K562 (cell line): ENCODE results near the gene AAR2. TPM values are rescaled to one million over a fixed set of nuclear protein-coding genes. Genes with fewer than 3 reads are reported as not detected.

Source experiments
- ATAC-seq: fragments of 200-7000 bp; cut with Tn5 transposase; 3 replicates; pipeline ENCODE4 v1.9.1; 2020; ENCODE audit warnings: moderate library complexity
- BruUV-seq: library from RNA; stranded (reverse); fragments of 400-500 nt; replicated peaks from 2 replicates; lab custom pipeline; 2021; lab: Mats Ljungman, UMichigan
- CTCF ChIA-PET: fragments of 300-600 bp; formaldehyde crosslinking; extraction: SDS; loops from one replicate; lab custom pipeline; 2021; ENCODE audit warnings: low intra/inter-chr PET ratio; lab: Yijun Ruan, JAX
- POLR2A ChIA-PET: fragments of 300-600, 350-650 bp; sonication (Branson Sonifier 250); formaldehyde crosslinking; extraction: SDS; loops from one replicate; lab custom pipeline; 2021; ENCODE audit warnings: antibody characterized with exemption, inconsistent platforms; lab: Yijun Ruan, JAX
- DNase-seq, 4 experiments: peaks; one replicate each; pipeline versions ENCODE4 v3.0.0 to v3.0.0-alpha.2; 2011 to 2018; ENCODE audit warnings: low spot score in 3 of 4, mixed read lengths in 3 of 4; ENCODE audit errors: extremely low read depth in 1 of 4
- FAIRE-seq: peaks from 2 replicates; lab custom pipeline; 2011; peaks lifted over from hg19 to GRCh38; lab: Jason Lieb, UNC
- H2AFZ ChIP-seq: 2 replicates; pipeline ENCODE4 v1.6.0; 2011; ENCODE audit warnings: low read depth, low read length, control low read depth, inconsistent platforms
- H3K27ac ChIP-seq: fragments of 200-600 bp; 3 replicates; pipeline ENCODE4 v1.8.0; 2011; ENCODE audit warnings: low read depth, mild to moderate bottlenecking, control low read depth, inconsistent platforms, low read length, moderate library complexity, mixed read lengths; ENCODE audit errors: extremely low read depth
- H3K27me3 ChIP-seq, 2 experiments: fragments of 300-600 bp in 1 of 2; 2 replicates in 1 of 2; 3 replicates in 1 of 2; pipeline versions ENCODE4 v1.6.0 to v1.8.0; 2011; ENCODE audit warnings: inconsistent platforms in 2 of 2, low read length in 2 of 2, mild to moderate bottlenecking in 1 of 2, mixed read lengths in 1 of 2, moderate library complexity in 1 of 2; ENCODE audit not compliant: control insufficient read depth in 2 of 2, insufficient read depth in 2 of 2
- H3K36me3 ChIP-seq: fragments of 300-600 bp; 3 replicates; pipeline ENCODE4 v1.8.0; 2011; ENCODE audit warnings: mild to moderate bottlenecking, low read length, inconsistent platforms; ENCODE audit not compliant: control insufficient read depth, insufficient read depth
- H3K4me1 ChIP-seq, 2 experiments: fragments of 200-600 bp in 1 of 2; replicated peaks in 1 of 2; 2 replicates in 1 of 2; 3 replicates in 1 of 2; pipeline versions ENCODE4 v1.5.1 to v1.8.0; 2011; ENCODE audit warnings: inconsistent platforms in 2 of 2, low read length in 2 of 2, mild to moderate bottlenecking in 1 of 2, mixed read lengths in 1 of 2, moderate library complexity in 1 of 2; ENCODE audit not compliant: control insufficient read depth in 2 of 2, insufficient read depth in 2 of 2
- H3K4me2 ChIP-seq: 2 replicates; pipeline ENCODE4 v1.6.1; 2011; ENCODE audit warnings: low read length, control low read depth, inconsistent platforms, mixed read lengths; ENCODE audit not compliant: insufficient read depth
- H3K4me3 ChIP-seq: fragments of 200-600 bp; sonication (generic), shearing (Covaris generic); 2 replicates; pipeline ENCODE4 v1.5.1; 2016; ENCODE audit warnings: control low read depth, inconsistent platforms
- H3K79me2 ChIP-seq: fragments of 200-600 bp; 3 replicates; pipeline ENCODE4 v1.8.0; 2011; ENCODE audit warnings: low read length, inconsistent platforms; ENCODE audit not compliant: control insufficient read depth, insufficient read depth
- H3K9ac ChIP-seq, 2 experiments: 2 replicates each; pipeline versions ENCODE4 v1.6.0 to v1.6.1; 2011; ENCODE audit warnings: low read depth in 2 of 2, low read length in 2 of 2, control low read depth in 1 of 2, inconsistent platforms in 1 of 2, mild to moderate bottlenecking in 1 of 2, mixed read lengths in 1 of 2; ENCODE audit not compliant: insufficient read depth in 1 of 2
- H3K9me1 ChIP-seq: one replicate; pipeline ENCODE4 v1.6.0; 2011; ENCODE audit warnings: inconsistent platforms, mild to moderate bottlenecking, low read length, moderate library complexity; ENCODE audit not compliant: control insufficient read depth, insufficient read depth
- H3K9me3 ChIP-seq: replicated peaks from 2 replicates; pipeline ENCODE4 v1.5.1; 2011; ENCODE audit warnings: low read depth, low read length, inconsistent platforms; ENCODE audit not compliant: control insufficient read depth, insufficient read depth
- H4K20me1 ChIP-seq: replicated peaks from 2 replicates; pipeline ENCODE4 v1.6.1; 2011; ENCODE audit warnings: low read length, inconsistent platforms, mixed read lengths; ENCODE audit not compliant: control insufficient read depth, insufficient read depth
- BCL6 ChIP-seq: fragments of 250-450 bp; sonication (Bioruptor Pico); IDR thresholded peaks from 2 replicates; pipeline ENCODE4 v1.4.0; 2020
- C11orf30 ChIP-seq: fragments of 450-650 bp; IDR thresholded peaks from 2 replicates; pipeline ENCODE4 v1.6.1; 2016; ENCODE audit warnings: low read depth, mild to moderate bottlenecking
- CBFB ChIP-seq: sonication (generic); formaldehyde crosslinking; IDR thresholded peaks from 2 replicates; pipeline ENCODE4 v1.4.0; 2020; ENCODE audit warnings: mild to moderate bottlenecking, missing genetic modification reagents
- CHD4 ChIP-seq: fragments of 200-600 bp; sonication (generic); IDR thresholded peaks from 3 replicates; pipeline ENCODE4 v1.6.1; 2012; ENCODE audit warnings: low read depth, mild to moderate bottlenecking, mixed read lengths, low read length, inconsistent platforms; ENCODE audit not compliant: insufficient read depth, insufficient replicate concordance, poor library complexity, severe bottlenecking
- GTF2E2 ChIP-seq: fragments of 200-800 bp; sonication (Bioruptor generic); IDR thresholded peaks from 2 replicates; pipeline ENCODE4 v1.6.1; 2016; ENCODE audit warnings: missing genetic modification characterization, missing compliant biosample characterization
- RAD51 ChIP-seq: fragments of 450-650 bp; IDR thresholded peaks from 2 replicates; pipeline ENCODE4 v1.7.1; 2016; ENCODE audit warnings: low read depth, mild to moderate bottlenecking, borderline replicate concordance
- YBX1 ChIP-seq: fragments of 450-650 bp; IDR thresholded peaks from 2 replicates; pipeline ENCODE4 v1.7.1; 2016; ENCODE audit warnings: mild to moderate bottlenecking
- ZNF143 ChIP-seq: sonication (generic); formaldehyde crosslinking; IDR thresholded peaks from 2 replicates; pipeline ENCODE4 v1.9.0; 2022; ENCODE audit warnings: mild to moderate bottlenecking, missing genetic modification reagents
- ZNF695 ChIP-seq: fragments of 450-650 bp; formaldehyde crosslinking; IDR thresholded peaks from 2 replicates; pipeline ENCODE4 v1.4.0; 2020; ENCODE audit warnings: mild to moderate bottlenecking, moderate library complexity
- ZNF785 ChIP-seq: fragments of 250-450 bp; sonication (Bioruptor Pico); IDR thresholded peaks from 2 replicates; pipeline ENCODE4 v1.4.0; 2020; ENCODE audit warnings: mild to moderate bottlenecking
- WGBS: fragments of 100-300 bp; shearing (Covaris generic); methylation state at CpG from one replicate; pipeline ENCODE4 v1.1.6; 2016; ENCODE audit warnings: low coverage, mixed read lengths; ENCODE audit not compliant: insufficient coverage; ENCODE audit errors: missing lambda C conversion rate; 5-methylcytosine and 5-hydroxymethylcytosine counted together
- in situ Hi-C: fragments of 300-500 bp; cut with MboI; formaldehyde crosslinking; loops from 4 replicates; pipeline ENCODE4 v1.15.0; 2018; ENCODE audit warnings: inconsistent platforms, mixed read lengths
- intact Hi-C: fragments of 100-400 bp; cut with micrococcal nuclease; formaldehyde crosslinking; loops from 2 replicates; pipeline ENCODE4 v1.14.2; 2022
- polyA plus RNA-seq, 8 experiments: library from polyadenylated mRNA; depleted of rRNA in 4 of 8; stranded (reverse) in 5 of 8; unstranded in 3 of 8; fragments of >200 nt; fragmentation: Nextera tagmentation in 2 of 8; fragmentation: Illumina TruSeq in 1 of 8; extraction: Ambion mirVana in 2 of 8; extraction: Trizol in 1 of 8; gene quantifications; 2 replicates each; pipeline versions ENCODE4 v1.2.1 to v1.2.3, GENCODE V29; 2011 to 2014; ENCODE audit warnings: inconsistent platforms in 1 of 8, missing spikeins in 1 of 8
- total RNA-seq, 7 experiments: library from RNA; depleted of rRNA in 6 of 7; stranded (reverse); fragments of >200 nt in 6 of 7; fragmentation: Illumina TruSeq in 2 of 7; extraction: Trizol in 2 of 7; gene quantifications; 2 replicates each; pipeline versions ENCODE4 v1.2.1 to v1.2.3, GENCODE V29; 2011 to 2021; ENCODE audit warnings: low replicate concordance in 1 of 7
- TF ChIP-seq, protein P1 (sequence below), 2 experiments: IDR thresholded peaks; 2 replicates each; pipeline ENCODE4 v1.6.1; 2011; ENCODE audit warnings: borderline replicate concordance in 1 of 2, control low read depth in 1 of 2, low read depth in 1 of 2, low read length in 1 of 2, mild to moderate bottlenecking in 1 of 2, mixed read lengths in 1 of 2, moderate library complexity in 1 of 2; ENCODE audit not compliant: insufficient read depth in 1 of 2, insufficient read length in 1 of 2, poor library complexity in 1 of 2, severe bottlenecking in 1 of 2; ENCODE audit errors: extremely low read depth in 1 of 2
- TF ChIP-seq, protein P2 (sequence below): fragments of 450-650 bp; formaldehyde crosslinking; IDR thresholded peaks from 2 replicates; pipeline ENCODE4 v1.4.0; 2022; ENCODE audit warnings: missing genetic modification characterization

AAR2 gene
- total and polyA plus RNA-seq, 9 of the 15 experiments (the other 6 are each of a cell fraction or from before 2014, with no cell fraction given), result 6.5 to 36.2 (median 24.7) TPM

DNA sequence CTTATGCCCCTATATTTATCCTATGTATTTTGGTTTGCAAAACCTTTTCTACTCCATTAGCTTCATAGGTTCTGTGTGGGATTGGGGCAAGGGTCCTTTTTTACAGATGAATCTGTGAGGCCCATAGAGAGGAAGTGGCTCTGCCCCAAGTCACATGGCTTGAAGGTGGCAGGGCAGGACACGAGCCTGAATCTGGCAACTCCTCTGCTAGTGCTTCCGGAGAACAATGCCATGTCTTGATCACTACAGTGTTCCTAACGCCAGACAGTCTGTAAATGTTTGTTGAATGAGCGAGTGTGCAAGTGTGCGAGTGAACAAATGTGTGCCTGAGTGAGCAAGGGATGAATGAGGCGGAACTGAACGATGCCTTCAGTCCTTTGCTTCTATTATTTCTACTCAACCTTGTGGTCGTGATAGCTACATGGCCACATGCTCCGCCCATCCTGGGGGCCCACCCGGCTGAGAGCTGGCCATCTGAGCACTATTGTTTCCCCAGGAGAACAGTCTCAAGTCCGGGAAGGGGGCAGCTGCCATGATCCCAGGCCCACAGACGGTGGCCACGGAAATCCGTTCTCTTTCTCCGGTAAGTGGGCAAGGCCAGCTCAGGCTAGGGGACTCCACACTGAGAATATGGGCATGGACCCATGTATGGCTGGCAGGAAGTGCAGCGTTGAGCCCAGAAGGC, 17.8 kb upstream of the AAR2 start:
- ATAC-seq (no peak), FAIRE-seq (no peak), DNase-seq (no peak)
- no peaks in the 10 kb centered on the region for H3K4me1 ChIP-seq
- no peak overlapping the region for H2AFZ ChIP-seq
- H3K27ac ChIP-seq, result no peak overlapping the region
- 6% methylated on average over 16 of the region's 16 CpGs for WGBS
- H3K9me1 ChIP-seq, result no peaks in the 10 kb centered on the region
- no peaks in the 10 kb centered on the region for H3K79me2 ChIP-seq
- no TSS peak for BruUV-seq
- POLR2A ChIA-PET, result interaction anchor here (1.0 to 1.1 kb wide), 2 partner anchors 9 to 22 kb away, joined by 3 to 4 read pairs; no protein-coding TSS in a partner anchor
- no peak overlapping the region for H3K4me2 ChIP-seq
- H3K9ac ChIP-seq, result no peak overlapping the region
- TF ChIP-seq C11orf30, result no peak
- CTCF ChIA-PET, result no interaction called here
- no peaks in the 10 kb centered on the region for H3K9me3 ChIP-seq
- H3K27me3 ChIP-seq, result peaks cover 23 to 51% of the 10 kb centered on the region in 2 experiments; a peak in 4 of 5 replicates
- H4K20me1 ChIP-seq, result peaks cover 11% of the 10 kb centered on the region
- H3K4me3 ChIP-seq, result no peak overlapping the region
- intact Hi-C loops, result no loop called here
- in situ Hi-C loops, result loop anchor here (25.0 kb wide), 1 partner anchor 219 kb away; no protein-coding TSS in a partner anchor
- H3K36me3 ChIP-seq, result no peaks in the 10 kb centered on the region

DNA sequence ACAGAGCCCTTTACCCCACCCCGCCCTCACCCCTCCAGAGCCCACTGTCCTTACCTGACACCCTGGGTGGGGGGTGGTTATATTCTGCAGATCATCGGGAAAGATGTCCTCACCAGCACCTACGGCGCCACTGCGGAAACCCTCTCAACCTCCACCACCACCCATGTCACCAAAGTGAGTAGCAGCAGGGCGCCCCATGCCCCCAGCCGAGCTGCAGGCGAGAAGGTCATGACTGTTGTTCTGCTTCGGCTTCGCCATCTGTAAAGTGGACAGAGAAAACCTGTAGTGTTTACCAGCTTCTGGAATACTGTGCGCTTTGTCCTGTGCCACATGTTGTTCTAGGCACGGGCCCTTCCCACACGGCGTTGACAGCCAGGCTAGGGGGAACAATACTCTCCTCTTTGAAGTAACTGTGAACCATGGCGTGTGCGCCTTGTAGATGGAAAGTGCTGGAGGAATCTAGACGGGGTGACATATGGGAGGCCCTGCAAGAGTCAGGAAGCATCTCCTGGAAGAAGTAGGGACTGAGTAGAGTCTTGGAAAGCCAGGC, 16.5 kb upstream of the AAR2 start:
- no peak overlapping the region for H3K4me2 ChIP-seq
- in situ Hi-C loops (loop anchor here (25.0 kb wide), 1 partner anchor 218 kb away; no protein-coding TSS in a partner anchor), intact Hi-C loops (no loop called here)
- H2AFZ ChIP-seq, result no peak overlapping the region
- H3K4me3 ChIP-seq, result no peak overlapping the region
- no peak overlapping the region for H3K27ac ChIP-seq
- H3K36me3 ChIP-seq, result no peaks in the 10 kb centered on the region
- POLR2A ChIA-PET, result interaction anchor here (0.7 to 1.1 kb wide), 2 partner anchors 10 to 12 kb away, joined by 3 to 4 read pairs; no protein-coding TSS in a partner anchor
- H3K9ac ChIP-seq, result no peak overlapping the region
- peaks cover 23 to 51% of the 10 kb centered on the region in 2 experiments; a peak in 4 of 5 replicates for H3K27me3 ChIP-seq
- FAIRE-seq (no peak), DNase-seq (no peak), ATAC-seq (no peak)
- H4K20me1 ChIP-seq, result peaks cover 8% of the 10 kb centered on the region
- CTCF ChIA-PET, result no interaction called here
- no peaks in the 10 kb centered on the region for H3K9me3 ChIP-seq
- H3K79me2 ChIP-seq, result no peaks in the 10 kb centered on the region
- no peaks in the 10 kb centered on the region for H3K9me1 ChIP-seq
- BruUV-seq, result no TSS peak
- no peaks in the 10 kb centered on the region for H3K4me1 ChIP-seq
- WGBS, result 13% methylated on average over 17 of the region's 17 CpGs
- TF ChIP-seq, protein P1, sequence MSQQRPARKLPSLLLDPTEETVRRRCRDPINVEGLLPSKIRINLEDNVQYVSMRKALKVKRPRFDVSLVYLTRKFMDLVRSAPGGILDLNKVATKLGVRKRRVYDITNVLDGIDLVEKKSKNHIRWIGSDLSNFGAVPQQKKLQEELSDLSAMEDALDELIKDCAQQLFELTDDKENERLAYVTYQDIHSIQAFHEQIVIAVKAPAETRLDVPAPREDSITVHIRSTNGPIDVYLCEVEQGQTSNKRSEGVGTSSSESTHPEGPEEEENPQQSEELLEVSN (IDR thresholded peaks at IDR 0.05; ENCODE audit: borderline replicate concordance in 1 of 2, extremely low read depth in 1 of 2, insufficient read depth in 1 of 2, insufficient read length in 1 of 2, low read depth in 1 of 2, low read length in 1 of 2, poor library complexity in 1 of 2, severe bottlenecking in 1 of 2), result no peak
- TF ChIP-seq RAD51 (no peak), ZNF695 (CRISPR knock-in tag) (no peak), CHD4 (no peak), CBFB (CRISPR knock-in tag) (no peak), YBX1 (no peak), ZNF785 (no peak), BCL6 (no peak), ZNF143 (CRISPR knock-in tag) (no peak), GTF2E2 (tag) (no peak)
- TF ChIP-seq, protein P2, sequence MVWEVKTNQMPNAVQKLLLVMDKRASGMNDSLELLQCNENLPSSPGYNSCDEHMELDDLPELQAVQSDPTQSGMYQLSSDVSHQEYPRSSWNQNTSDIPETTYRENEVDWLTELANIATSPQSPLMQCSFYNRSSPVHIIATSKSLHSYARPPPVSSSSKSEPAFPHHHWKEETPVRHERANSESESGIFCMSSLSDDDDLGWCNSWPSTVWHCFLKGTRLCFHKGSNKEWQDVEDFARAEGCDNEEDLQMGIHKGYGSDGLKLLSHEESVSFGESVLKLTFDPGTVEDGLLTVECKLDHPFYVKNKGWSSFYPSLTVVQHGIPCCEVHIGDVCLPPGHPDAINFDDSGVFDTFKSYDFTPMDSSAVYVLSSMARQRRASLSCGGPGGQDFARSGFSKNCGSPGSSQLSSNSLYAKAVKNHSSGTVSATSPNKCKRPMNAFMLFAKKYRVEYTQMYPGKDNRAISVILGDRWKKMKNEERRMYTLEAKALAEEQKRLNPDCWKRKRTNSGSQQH (CRISPR knock-in tag), result no peak
